PFSK-1 (cell line): Measurements from ENCODE around the gene LDB3.

ENCODE experiments used
- FOXP2 ChIP-seq: optimal IDR thresholded peaks from 2 replicates; pipeline ENCODE3; 2011; ENCODE audit warnings: borderline replicate concordance, control low read depth, inconsistent platforms; ENCODE audit not compliant: insufficient read depth; ENCODE audit errors: extremely low read length, extremely low read depth
- POLR2AphosphoS5 ChIP-seq: IDR thresholded peaks from 2 replicates; pipeline ENCODE4 v1.6.1; 2012; ENCODE audit warnings: low read depth, mild to moderate bottlenecking, control low read depth, low read length, moderate library complexity
- REST ChIP-seq, 2 experiments: IDR thresholded peaks; 2 replicates each; pipeline versions ENCODE4 v1.6.1 to v1.8.0; 2011 to 2012; ENCODE audit warnings: low read depth in 2 of 2, low read length in 2 of 2, control low read depth in 1 of 2, inconsistent platforms in 1 of 2, mild to moderate bottlenecking in 1 of 2, moderate library complexity in 1 of 2; ENCODE audit not compliant: insufficient read depth in 1 of 2
- SIN3A ChIP-seq: IDR thresholded peaks from 2 replicates; pipeline ENCODE4 v1.6.1; 2012; ENCODE audit warnings: mild to moderate bottlenecking, low read length, moderate library complexity, borderline replicate concordance; ENCODE audit not compliant: insufficient read depth
- TAF1 ChIP-seq: IDR thresholded peaks from 2 replicates; pipeline ENCODE4 v1.6.1; 2012; ENCODE audit warnings: low read length, control low read depth, borderline replicate concordance; ENCODE audit not compliant: insufficient read depth

- no peak for TF ChIP-seq POLR2AphosphoS5
- no peak for TF ChIP-seq SIN3A
- no peak for TF ChIP-seq REST (IDR thresholded peaks at IDR 0.05; ENCODE audit: insufficient read depth in 1 of 2, low read depth in 2 of 2, low read length in 2 of 2)
- TF ChIP-seq FOXP2, result no peak
- no peak for TF ChIP-seq TAF1
Measured at GRCh38 chr10:86700851-86701617, 32.7 kb downstream of the LDB3 start.
